HepG2 (cell line): ENCODE measurements around the gene SIX4. TPM values are rescaled to one million over a fixed set of nuclear protein-coding genes. Genes with fewer than 3 reads are reported as not detected.

Experiments used
- GMEB1 ChIP-seq: sonication (generic); formaldehyde crosslinking; IDR thresholded peaks from 2 replicates; pipeline ENCODE4 v1.5.1; 2020; ENCODE audit warnings: missing genetic modification reagents, mild to moderate bottlenecking, borderline replicate concordance
- HOXA5 ChIP-seq: sonication (generic); formaldehyde crosslinking; IDR thresholded peaks from 2 replicates; pipeline ENCODE4 v1.4.0; 2020; ENCODE audit warnings: missing genetic modification reagents
- KMT2A ChIP-seq: sonication (generic); formaldehyde crosslinking; IDR thresholded peaks from 2 replicates; pipeline ENCODE4 v1.4.0; 2020; ENCODE audit warnings: missing genetic modification reagents
- RNF2 ChIP-seq: fragments of 450-650 bp; conservative IDR thresholded peaks from 2 replicates; pipeline ENCODE4 v1.6.1; 2016; ENCODE audit warnings: low read depth
- ZNF205 ChIP-seq: IDR thresholded peaks from 2 replicates; pipeline ENCODE4 v1.6.1; 2018; ENCODE audit warnings: missing biosample characterization, missing genetic modification reagents
- ZNF432 ChIP-seq: sonication (generic); formaldehyde crosslinking; IDR thresholded peaks from 2 replicates; pipeline ENCODE4 v1.5.0; 2020; ENCODE audit warnings: missing genetic modification reagents, mild to moderate bottlenecking, borderline replicate concordance
- ZNF512B ChIP-seq: sonication (generic); formaldehyde crosslinking; IDR thresholded peaks from 2 replicates; pipeline ENCODE4 v1.5.1; 2020; ENCODE audit warnings: missing genetic modification reagents, mild to moderate bottlenecking, borderline replicate concordance
- ZNF776 ChIP-seq: sonication (generic); formaldehyde crosslinking; IDR thresholded peaks from 2 replicates; pipeline ENCODE4 v1.4.0; 2020; ENCODE audit warnings: mild to moderate bottlenecking, missing genetic modification reagents
- polyA plus RNA-seq, 8 experiments: library from polyadenylated mRNA; depleted of rRNA in 3 of 8; stranded (reverse) in 7 of 8; unstranded in 1 of 8; fragments of >200 nt; fragmentation: Illumina TruSeq in 4 of 8; extraction: Trizol in 4 of 8; gene quantifications; 2 replicates each; pipeline versions ENCODE4 v1.2.1 to v1.2.3, GENCODE V29; 2011 to 2016; ENCODE audit warnings: low read depth in 4 of 8, missing spikeins in 1 of 8, mixed read lengths in 1 of 8; ENCODE audit not compliant: insufficient read depth in 1 of 8
- total RNA-seq, 5 experiments: library from RNA; depleted of rRNA; stranded (reverse); fragments of >200 nt; fragmentation: Illumina TruSeq; extraction: Trizol; gene quantifications; 2 replicates each; pipeline ENCODE4 v1.2.3, GENCODE V29; 2016; ENCODE audit warnings: low read depth in 1 of 5
- TF ChIP-seq, protein P1 (sequence below): IDR thresholded peaks from 2 replicates; pipeline ENCODE4 v1.6.1; 2012; ENCODE audit warnings: inconsistent platforms
- TF ChIP-seq, protein P2 (sequence below): sonication (generic); formaldehyde crosslinking; IDR thresholded peaks from one replicate; pipeline ENCODE4 v1.5.1; 2020; ENCODE audit warnings: mild to moderate bottlenecking, missing genetic modification reagents; ENCODE audit errors: not compliant biosample characterization
- TF ChIP-seq, protein P3 (sequence below): sonication (generic); formaldehyde crosslinking; IDR thresholded peaks from 2 replicates; pipeline ENCODE4 v1.5.1; 2020; ENCODE audit warnings: mild to moderate bottlenecking, missing genetic modification reagents, moderate library complexity

SIX4 gene
- total and polyA plus RNA-seq, 2 of the 13 experiments (the other 11 are each of a cell fraction or from before 2014, with no cell fraction given) = 5.0 to 6.0 TPM

GRCh38 chr14:60723907-60724618, at the start of gene SIX4 (continued):
- TF ChIP-seq, protein P1, sequence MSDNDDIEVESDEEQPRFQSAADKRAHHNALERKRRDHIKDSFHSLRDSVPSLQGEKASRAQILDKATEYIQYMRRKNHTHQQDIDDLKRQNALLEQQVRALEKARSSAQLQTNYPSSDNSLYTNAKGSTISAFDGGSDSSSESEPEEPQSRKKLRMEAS = peak; percentile 66; the same call in 1 of the 2 replicates
- TF ChIP-seq, protein P2, sequence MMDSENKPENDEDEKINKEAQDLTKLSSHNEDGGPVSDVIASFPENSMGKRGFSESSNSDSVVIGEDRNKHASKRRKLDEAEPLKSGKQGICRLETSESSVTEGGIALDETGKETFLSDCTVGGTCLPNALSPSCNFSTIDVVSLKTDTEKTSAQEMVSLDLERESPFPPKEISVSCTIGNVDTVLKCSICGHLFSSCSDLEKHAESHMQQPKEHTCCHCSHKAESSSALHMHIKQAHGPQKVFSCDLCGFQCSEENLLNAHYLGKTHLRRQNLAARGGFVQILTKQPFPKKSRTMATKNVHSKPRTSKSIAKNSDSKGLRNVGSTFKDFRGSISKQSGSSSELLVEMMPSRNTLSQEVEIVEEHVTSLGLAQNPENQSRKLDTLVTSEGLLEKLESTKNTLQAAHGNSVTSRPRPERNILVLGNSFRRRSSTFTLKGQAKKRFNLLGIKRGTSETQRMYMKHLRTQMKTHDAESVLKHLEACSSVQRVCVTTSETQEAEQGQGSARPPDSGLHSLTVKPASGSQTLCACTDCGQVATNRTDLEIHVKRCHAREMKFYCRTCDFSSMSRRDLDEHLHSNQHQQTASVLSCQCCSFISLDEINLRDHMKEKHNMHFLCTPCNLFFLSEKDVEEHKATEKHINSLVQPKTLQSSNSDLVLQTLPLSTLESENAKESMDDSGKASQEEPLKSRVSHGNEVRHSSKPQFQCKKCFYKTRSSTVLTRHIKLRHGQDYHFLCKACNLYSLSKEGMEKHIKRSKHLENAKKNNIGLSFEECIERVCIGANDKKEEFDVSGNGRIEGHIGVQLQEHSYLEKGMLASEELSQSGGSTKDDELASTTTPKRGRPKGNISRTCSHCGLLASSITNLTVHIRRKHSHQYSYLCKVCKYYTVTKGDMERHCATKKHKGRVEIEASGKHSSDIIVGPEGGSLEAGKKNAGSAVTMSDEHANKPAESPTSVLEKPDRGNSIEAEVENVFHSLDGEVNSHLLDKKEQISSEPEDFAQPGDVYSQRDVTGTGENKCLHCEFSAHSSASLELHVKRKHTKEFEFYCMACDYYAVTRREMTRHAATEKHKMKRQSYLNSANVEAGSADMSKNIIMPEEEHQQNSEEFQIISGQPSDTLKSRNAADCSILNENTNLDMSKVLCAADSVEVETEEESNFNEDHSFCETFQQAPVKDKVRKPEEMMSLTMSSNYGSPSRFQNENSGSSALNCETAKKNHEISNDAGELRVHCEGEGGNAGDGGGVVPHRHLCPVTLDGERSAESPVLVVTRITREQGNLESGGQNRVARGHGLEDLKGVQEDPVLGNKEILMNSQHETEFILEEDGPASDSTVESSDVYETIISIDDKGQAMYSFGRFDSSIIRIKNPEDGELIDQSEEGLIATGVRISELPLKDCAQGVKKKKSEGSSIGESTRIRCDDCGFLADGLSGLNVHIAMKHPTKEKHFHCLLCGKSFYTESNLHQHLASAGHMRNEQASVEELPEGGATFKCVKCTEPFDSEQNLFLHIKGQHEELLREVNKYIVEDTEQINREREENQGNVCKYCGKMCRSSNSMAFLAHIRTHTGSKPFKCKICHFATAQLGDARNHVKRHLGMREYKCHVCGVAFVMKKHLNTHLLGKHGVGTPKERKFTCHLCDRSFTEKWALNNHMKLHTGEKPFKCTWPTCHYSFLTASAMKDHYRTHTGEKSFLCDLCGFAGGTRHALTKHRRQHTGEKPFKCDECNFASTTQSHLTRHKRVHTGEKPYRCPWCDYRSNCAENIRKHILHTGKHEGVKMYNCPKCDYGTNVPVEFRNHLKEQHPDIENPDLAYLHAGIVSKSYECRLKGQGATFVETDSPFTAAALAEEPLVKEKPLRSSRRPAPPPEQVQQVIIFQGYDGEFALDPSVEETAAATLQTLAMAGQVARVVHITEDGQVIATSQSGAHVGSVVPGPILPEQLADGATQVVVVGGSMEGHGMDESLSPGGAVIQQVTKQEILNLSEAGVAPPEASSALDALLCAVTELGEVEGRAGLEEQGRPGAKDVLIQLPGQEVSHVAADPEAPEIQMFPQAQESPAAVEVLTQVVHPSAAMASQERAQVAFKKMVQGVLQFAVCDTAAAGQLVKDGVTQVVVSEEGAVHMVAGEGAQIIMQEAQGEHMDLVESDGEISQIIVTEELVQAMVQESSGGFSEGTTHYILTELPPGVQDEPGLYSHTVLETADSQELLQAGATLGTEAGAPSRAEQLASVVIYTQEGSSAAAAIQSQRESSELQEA = peak; percentile 44
- 0 out of 2 replicates have a peak, but pooled peaks have one; percentile 41 for TF ChIP-seq KMT2A
- TF ChIP-seq RNF2 = no peak
- no peak for TF ChIP-seq ZNF512B (CRISPR knock-in tag)
- TF ChIP-seq ZNF776 = no peak
- TF ChIP-seq GMEB1 (CRISPR knock-in tag) = 0 out of 2 replicates have a peak, but pooled peaks have one; percentile 21
- no peak for TF ChIP-seq ZNF432 (CRISPR knock-in tag)
- TF ChIP-seq ZNF205 (CRISPR knock-in tag) = 0 out of 2 replicates have a peak, but pooled peaks have one; percentile 61
- no peak for TF ChIP-seq HOXA5
- TF ChIP-seq, protein P3, sequence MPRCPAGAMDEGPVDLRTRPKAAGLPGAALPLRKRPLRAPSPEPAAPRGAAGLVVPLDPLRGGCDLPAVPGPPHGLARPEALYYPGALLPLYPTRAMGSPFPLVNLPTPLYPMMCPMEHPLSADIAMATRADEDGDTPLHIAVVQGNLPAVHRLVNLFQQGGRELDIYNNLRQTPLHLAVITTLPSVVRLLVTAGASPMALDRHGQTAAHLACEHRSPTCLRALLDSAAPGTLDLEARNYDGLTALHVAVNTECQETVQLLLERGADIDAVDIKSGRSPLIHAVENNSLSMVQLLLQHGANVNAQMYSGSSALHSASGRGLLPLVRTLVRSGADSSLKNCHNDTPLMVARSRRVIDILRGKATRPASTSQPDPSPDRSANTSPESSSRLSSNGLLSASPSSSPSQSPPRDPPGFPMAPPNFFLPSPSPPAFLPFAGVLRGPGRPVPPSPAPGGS (CRISPR knock-in tag) = no peak
